Tibial nerve (tissue), 4 donors: ENCODE data around the gene CCS. TPM values are rescaled to one million over a fixed set of nuclear protein-coding genes. Genes with fewer than 3 reads are reported as not detected.
A peak's percentile ranks its signal among the peaks of the same experiment; 100 is the strongest.
"Not testable (repeated sequence)": the region's sequence is repeated elsewhere in the genome, so short reads cannot be mapped to it uniquely, and the experiment has no call there.

ENCODE experiments used
- DNase-seq, 2 donors: peaks; one replicate each; pipeline ENCODE4 v3.0.0-alpha.2; 2019; ENCODE audit warnings: low spot score in 2 of 2
- H3K27ac ChIP-seq, 4 donors: fragments of 200-600 bp; sonication (generic) in 3 of 4; one replicate each; pipeline ENCODE4 v1.5.1; 2017 to 2019; ENCODE audit warnings: mild to moderate bottlenecking in 1 of 4
- H3K27me3 ChIP-seq, 2 donors: fragments of 200-600 bp; sonication (generic) in 1 of 2; one replicate each; pipeline versions ENCODE4 v1.5.1 to v1.6.0; 2017 to 2019
- H3K36me3 ChIP-seq, 3 donors: fragments of 200-600 bp; sonication (generic); one replicate each; pipeline ENCODE4 v1.5.1; 2018 to 2019
- H3K4me1 ChIP-seq, 4 donors: fragments of 200-600 bp; sonication (generic) in 3 of 4; one replicate each; pipeline ENCODE4 v1.5.1; 2017 to 2019
- H3K4me3 ChIP-seq, 4 donors: fragments of 200-600 bp; sonication (generic) in 3 of 4; one replicate each; pipeline ENCODE4 v1.5.1; 2017 to 2019; ENCODE audit warnings: mild to moderate bottlenecking in 1 of 4, moderate library complexity in 1 of 4
- H3K9me3 ChIP-seq, 4 donors: fragments of 200-600 bp; sonication (generic) in 3 of 4; one replicate each; pipeline ENCODE4 v1.5.1; 2017 to 2019
- EP300 ChIP-seq, 2 donors: sonication (generic); formaldehyde crosslinking; IDR thresholded peaks; one replicate each; pipeline ENCODE4 v1.6.1; 2017; ENCODE audit warnings: antibody characterized with exemption in 2 of 2, mild to moderate bottlenecking in 1 of 2
- POLR2A ChIP-seq, 2 donors: fragments of 450-650 bp; IDR thresholded peaks; one replicate each; pipeline ENCODE4 v1.6.1; 2017; ENCODE audit warnings: antibody characterized with exemption in 2 of 2, mild to moderate bottlenecking in 2 of 2, moderate library complexity in 2 of 2
- WGBS, 2 donors: methylation state at CpG; one replicate each; pipeline ENCODE4 v1.1.5; 2018; 5-methylcytosine and 5-hydroxymethylcytosine counted together
- total RNA-seq, 4 donors: library from RNA; depleted of rRNA; stranded (reverse); fragments of >200 nt; gene quantifications; one replicate each; pipeline ENCODE4 v1.1.0, GENCODE V29; 2016
- TF ChIP-seq, protein P1 (sequence below), 5 experiments: fragments of 200-600 bp in 3 of 5; fragments of 450-650 bp in 2 of 5; sonication (generic) in 3 of 5; IDR thresholded peaks; one replicate each; pipeline ENCODE4 v1.5.1; 2016 to 2019; ENCODE audit warnings: antibody characterized with exemption in 5 of 5, mild to moderate bottlenecking in 3 of 5, moderate library complexity in 2 of 5

CCS gene
- total RNA-seq, 4 donors from 2014 or later: 33.4 to 54.0 (median 48.6) TPM

DNA sequence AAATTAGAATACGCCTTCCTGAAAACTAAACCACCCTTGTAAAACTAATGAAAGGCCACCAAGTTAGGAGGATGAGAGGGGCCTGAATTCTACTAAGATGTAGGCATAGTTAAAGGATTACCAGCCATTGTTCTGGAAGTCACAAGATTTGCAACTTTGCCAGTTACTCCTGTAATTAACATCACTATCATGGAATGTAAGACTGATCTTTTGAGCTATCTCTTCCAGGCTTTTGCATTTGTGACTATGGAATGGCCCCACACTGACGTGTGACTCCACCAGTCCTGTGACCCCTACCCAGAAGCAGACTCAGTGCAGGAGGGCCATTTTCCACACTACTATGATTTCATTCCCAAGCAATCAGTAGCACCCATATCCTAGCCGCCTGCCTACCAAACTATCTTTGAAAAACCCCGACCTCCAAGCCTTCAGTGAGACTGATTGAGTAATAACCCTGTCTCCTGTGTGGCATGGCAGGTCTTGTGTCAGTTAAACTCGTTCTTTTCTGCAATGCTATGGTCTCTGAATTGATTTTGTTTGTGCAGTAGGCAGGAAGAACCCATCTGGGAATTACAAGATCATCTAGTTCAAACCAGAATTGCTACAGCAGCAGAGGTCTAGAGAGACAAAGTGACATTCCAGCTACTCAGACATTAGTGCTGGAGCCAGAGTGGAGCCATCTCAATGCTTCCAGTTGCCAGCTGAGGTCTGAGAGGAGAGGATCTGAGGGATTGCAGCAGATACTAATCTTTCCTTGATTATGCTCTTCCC is 22.7 kb upstream of the CCS start:
- H3K27me3 ChIP-seq: no peaks in the 10 kb centered on the region
- H3K4me1 ChIP-seq: peaks cover 0 to 21% (median 3%) of the 10 kb centered on the region in 4 donors
- H3K27ac ChIP-seq: no peak overlapping the region
- WGBS, 2 donors: 60 to 67% methylated on average over 5 of the region's 5 CpGs
- TF ChIP-seq EP300 (IDR thresholded peaks at IDR 0.05) (no peak), POLR2A (IDR thresholded peaks at IDR 0.05) (no peak)
- TF ChIP-seq, protein P1, sequence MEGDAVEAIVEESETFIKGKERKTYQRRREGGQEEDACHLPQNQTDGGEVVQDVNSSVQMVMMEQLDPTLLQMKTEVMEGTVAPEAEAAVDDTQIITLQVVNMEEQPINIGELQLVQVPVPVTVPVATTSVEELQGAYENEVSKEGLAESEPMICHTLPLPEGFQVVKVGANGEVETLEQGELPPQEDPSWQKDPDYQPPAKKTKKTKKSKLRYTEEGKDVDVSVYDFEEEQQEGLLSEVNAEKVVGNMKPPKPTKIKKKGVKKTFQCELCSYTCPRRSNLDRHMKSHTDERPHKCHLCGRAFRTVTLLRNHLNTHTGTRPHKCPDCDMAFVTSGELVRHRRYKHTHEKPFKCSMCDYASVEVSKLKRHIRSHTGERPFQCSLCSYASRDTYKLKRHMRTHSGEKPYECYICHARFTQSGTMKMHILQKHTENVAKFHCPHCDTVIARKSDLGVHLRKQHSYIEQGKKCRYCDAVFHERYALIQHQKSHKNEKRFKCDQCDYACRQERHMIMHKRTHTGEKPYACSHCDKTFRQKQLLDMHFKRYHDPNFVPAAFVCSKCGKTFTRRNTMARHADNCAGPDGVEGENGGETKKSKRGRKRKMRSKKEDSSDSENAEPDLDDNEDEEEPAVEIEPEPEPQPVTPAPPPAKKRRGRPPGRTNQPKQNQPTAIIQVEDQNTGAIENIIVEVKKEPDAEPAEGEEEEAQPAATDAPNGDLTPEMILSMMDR (IDR thresholded peaks at IDR 0.05): no peak
- H3K4me3 ChIP-seq: no peak overlapping the region
- H3K36me3 ChIP-seq: peaks cover 0 to 20% (median 0%) of the 10 kb centered on the region in 3 donors
- DNase-seq: no peak
- H3K9me3 ChIP-seq: no peaks in the 10 kb centered on the region

DNA sequence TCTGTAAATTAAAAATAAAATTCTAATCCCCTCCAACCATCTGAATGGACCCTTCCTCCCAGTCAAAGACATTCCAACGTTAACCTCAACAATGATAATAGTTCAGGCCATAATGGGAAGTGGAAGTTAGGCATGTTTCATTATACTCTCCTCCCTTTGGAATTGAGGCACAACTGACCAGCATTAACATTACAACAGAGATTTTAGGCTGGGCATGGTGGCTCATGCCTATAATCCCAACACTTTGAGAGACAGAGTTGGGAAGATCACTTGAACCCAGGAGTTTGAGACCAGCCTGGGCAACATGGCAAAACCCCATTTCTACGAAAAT is 22.2 kb upstream of the CCS start:
- Histone ChIP-seq H3K4me3 (no peak overlapping the region), H3K27me3 (no peaks in the 10 kb centered on the region), H3K9me3 (no peaks in the 10 kb centered on the region), H3K27ac (no peak overlapping the region), H3K36me3 (peaks cover 0 to 15% (median 0%) of the 10 kb centered on the region in 3 donors), H3K4me1 (peaks cover 0 to 21% (median 3%) of the 10 kb centered on the region in 4 donors)
- 66 to 72% methylated on average over 2 of the region's 2 CpGs for WGBS, 2 donors
- TF ChIP-seq POLR2A (IDR thresholded peaks at IDR 0.05) (no peak), EP300 (IDR thresholded peaks at IDR 0.05) (no peak)
- no peak for DNase-seq

DNA sequence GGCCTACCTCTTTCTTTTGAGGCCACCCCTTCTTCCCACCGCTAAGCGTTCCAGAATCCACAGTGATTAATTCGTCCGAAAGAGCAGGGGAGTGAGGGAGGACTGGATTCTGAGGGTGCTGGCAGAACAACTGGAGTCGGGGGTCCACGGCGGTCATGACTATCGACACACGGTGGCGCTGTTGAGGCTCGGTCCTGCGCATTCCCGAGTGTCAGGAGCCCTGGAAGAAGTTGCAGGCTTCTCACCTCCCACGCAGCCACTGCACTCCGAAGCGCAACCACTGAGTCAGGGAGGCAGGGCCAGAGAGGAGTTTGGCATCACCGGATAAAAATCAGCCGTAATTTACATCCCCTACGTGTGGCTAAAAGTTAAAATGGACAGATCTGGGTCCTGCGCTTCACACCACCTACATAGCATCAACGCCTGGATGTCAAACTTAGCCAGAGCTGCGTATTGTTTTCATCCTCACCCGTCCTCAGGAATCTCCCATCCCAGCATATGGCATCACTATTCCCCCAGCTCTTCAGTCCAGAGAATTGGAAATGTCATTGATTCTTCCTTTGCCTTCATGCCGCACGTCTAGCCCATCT is 13.9 kb upstream of the CCS start:
- no peak for TF ChIP-seq POLR2A (IDR thresholded peaks at IDR 0.05)
- TF ChIP-seq, protein P1 (IDR thresholded peaks at IDR 0.05): peak; percentile 74 to 92 (median 81)
- Histone ChIP-seq H3K27me3 (no peaks in the 10 kb centered on the region), H3K9me3 (peaks cover 0 to 8% (median 0%) of the 10 kb centered on the region in 4 donors), H3K4me1 (peaks cover 0 to 12% (median 0%) of the 10 kb centered on the region in 4 donors), H3K36me3 (no peaks in the 10 kb centered on the region), H3K4me3 (no peak overlapping the region), H3K27ac (no peak overlapping the region)
- DNase-seq: peak; percentile 65 to 80
- 15 to 24% methylated on average over 17 to 25 of the region's 25 CpGs for WGBS, 2 donors

DNA sequence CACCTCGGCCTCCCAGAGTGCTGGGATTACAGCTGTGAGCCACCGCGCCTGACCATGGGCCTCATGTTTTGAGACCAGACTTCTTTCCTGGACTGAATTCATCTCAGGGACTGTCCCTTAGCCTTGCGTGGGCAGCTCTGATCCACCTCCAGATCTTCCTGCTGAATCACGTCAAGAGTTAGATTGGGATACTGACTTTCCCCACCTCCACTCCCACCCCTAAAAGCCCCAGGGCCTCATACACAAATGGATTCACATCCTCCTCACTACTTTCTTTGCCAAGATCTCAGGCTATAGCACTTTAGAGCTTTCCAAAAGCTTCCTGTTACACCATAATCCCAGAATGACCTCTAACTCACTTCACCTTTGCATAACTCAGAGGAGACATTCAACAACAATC is 12.2 kb upstream of the CCS start:
- Histone ChIP-seq H3K4me1 (peaks cover 0 to 12% (median 0%) of the 10 kb centered on the region in 4 donors), H3K4me3 (no peak overlapping the region), H3K27ac (no peak overlapping the region), H3K36me3 (no peaks in the 10 kb centered on the region), H3K9me3 (peaks cover 0 to 8% (median 0%) of the 10 kb centered on the region in 4 donors), H3K27me3 (no peaks in the 10 kb centered on the region)
- TF ChIP-seq EP300 (IDR thresholded peaks at IDR 0.05) (no peak), POLR2A (IDR thresholded peaks at IDR 0.05) (no peak)
- TF ChIP-seq, protein P1 (IDR thresholded peaks at IDR 0.05): no peak
- DNase-seq: no peak
- 60% methylated on average over 5 of the region's 5 CpGs for WGBS, 2 donors

- Histone ChIP-seq H3K27ac (no peak overlapping the region), H3K9me3 (peaks cover 0 to 8% (median 0%) of the 10 kb centered on the region in 4 donors), H3K4me3 (no peak overlapping the region), H3K27me3 (no peaks in the 10 kb centered on the region), H3K36me3 (no peaks in the 10 kb centered on the region), H3K4me1 (peaks cover 0 to 12% (median 0%) of the 10 kb centered on the region in 4 donors)
- 51 to 68% methylated on average over 3 of the region's 3 CpGs for WGBS, 2 donors
- TF ChIP-seq, protein P1 (IDR thresholded peaks at IDR 0.05): no peak
- TF ChIP-seq POLR2A (IDR thresholded peaks at IDR 0.05): no peak
- TF ChIP-seq EP300 (IDR thresholded peaks at IDR 0.05): no peak
- DNase-seq: no peak
Measured at GRCh38 chr11:66581261-66581660, 11.7 kb upstream of the CCS start.

DNA sequence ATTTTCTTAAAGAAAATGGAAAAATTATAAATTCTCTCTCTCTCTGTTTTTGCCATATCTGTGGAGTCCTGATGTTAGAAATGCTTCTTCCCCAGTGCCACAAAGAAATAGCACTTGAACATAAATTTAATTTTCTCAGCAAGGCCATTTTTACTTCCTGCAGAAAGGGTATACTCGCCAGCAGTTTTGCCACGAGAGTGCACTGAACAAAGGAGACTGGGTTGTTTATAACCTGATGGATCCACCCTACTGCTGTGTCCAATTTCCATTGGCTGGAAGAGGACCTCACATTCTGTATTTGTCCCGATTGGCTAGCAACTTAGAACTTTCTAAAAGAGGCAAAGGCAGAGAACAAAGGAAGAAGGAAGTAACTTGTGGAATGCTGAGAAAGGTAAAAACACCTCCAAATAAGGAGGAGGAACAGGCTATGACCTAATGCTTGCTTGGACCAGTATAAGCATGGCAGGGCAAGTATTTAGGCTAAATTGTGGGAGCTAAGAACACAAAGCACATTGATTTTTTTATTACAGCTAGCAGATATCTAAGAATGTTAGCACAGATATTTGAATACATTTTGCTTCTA is 10.3 kb upstream of the CCS start:
- H3K36me3 ChIP-seq, DNase-seq, H3K9me3 ChIP-seq, H3K4me3 ChIP-seq, H3K27me3 ChIP-seq, H3K27ac ChIP-seq: not testable (repeated sequence)
- 85 to 87% methylated on average over 3 of the region's 3 CpGs for WGBS, 2 donors
- peaks cover 0 to 12% (median 0%) of the 10 kb centered on the region in 4 donors for H3K4me1 ChIP-seq

DNA sequence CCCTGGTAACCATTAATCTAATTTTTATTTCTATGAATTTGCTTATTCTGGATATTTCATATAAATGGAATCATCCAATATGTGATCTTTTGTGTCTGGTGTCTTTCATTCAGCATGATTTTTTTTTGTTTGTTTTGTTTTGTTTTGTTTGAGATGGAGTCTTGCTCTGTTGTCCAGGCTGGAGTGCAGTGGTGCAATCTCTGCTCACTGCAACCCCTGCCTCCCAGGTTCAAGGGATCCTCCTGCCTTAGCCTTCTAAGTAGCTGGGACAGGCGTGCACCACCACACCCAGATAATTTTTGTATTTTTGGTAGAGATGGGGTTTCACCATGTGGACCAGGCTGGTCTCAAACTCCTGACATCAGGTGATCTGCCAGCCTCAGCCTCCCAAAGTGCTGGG is 7.5 kb upstream of the CCS start:
- not testable (repeated sequence) for H3K4me1 ChIP-seq, H3K36me3 ChIP-seq, H3K27ac ChIP-seq, H3K4me3 ChIP-seq, H3K9me3 ChIP-seq, DNase-seq, H3K27me3 ChIP-seq
- 100% methylated on average over 1 of the region's 1 CpG for WGBS, 2 donors
